Nephron (organoid): ENCODE measurements around the gene LPIN2.
A peak's percentile ranks its signal among the peaks of the same experiment; 100 is the strongest.

Experiments
- H3K27ac Mint-ChIP-seq, 3 experiments: 2 replicates each; pipeline ENCODE4 v1.8.0; 2020; ENCODE audit warnings: mixed read lengths in 3 of 3, mild to moderate bottlenecking in 2 of 3, moderate library complexity in 1 of 3
- H3K27me3 Mint-ChIP-seq: 2 replicates; pipeline ENCODE4 v1.8.0; 2021; ENCODE audit warnings: low read depth, mild to moderate bottlenecking, moderate library complexity, mixed read lengths
- H3K36me3 Mint-ChIP-seq: 2 replicates; pipeline ENCODE4 v1.8.0; 2020; ENCODE audit warnings: low read depth, mixed read lengths
- H3K4me1 Mint-ChIP-seq: 2 replicates; pipeline ENCODE4 v1.8.0; 2020; ENCODE audit warnings: mixed read lengths
- H3K4me3 Mint-ChIP-seq, 3 experiments: 2 replicates each; pipeline ENCODE4 v1.8.0; 2020; ENCODE audit warnings: mild to moderate bottlenecking in 3 of 3, mixed read lengths in 3 of 3, moderate library complexity in 2 of 3
- H3K9me3 Mint-ChIP-seq: 2 replicates; pipeline ENCODE4 v1.8.0; 2020; ENCODE audit warnings: mixed read lengths
- TF ChIP-seq, protein P1 (sequence below), 3 experiments: fragments of 200-600 bp; sonication (generic); IDR thresholded peaks; one replicate each; pipeline ENCODE4 v1.5.0; 2021; ENCODE audit warnings: antibody characterized with exemption in 3 of 3; ENCODE audit not compliant: unreplicated experiment in 3 of 3

The LPIN2 gene

DNA sequence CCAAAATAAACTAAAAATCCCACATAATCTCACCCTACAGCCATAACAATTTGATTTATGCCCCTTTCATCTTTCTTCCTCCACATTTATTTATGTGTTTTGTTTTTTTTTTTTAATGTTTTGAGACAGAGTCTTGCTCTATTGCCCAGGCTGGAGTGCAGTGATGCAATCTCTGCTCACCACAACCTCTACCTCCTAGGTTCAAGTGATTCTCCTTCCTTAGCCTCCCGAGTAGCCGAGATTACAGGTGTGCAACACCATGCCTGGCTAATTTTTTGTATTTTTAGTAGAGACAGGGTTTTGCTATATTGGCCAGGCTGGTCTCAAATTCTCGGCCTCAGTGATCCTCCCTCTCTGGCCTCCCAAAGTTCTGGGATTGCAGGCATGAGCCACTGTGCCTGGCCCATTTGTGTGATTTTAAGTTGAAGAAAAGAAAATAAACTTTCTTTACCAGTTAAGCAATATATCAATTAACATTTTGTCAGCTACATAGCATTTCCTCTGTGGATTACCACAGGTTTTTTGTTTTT, 35.9 kb upstream of the LPIN2 start:
- Mint-ChIP-seq H3K36me3 (no peaks in the 10 kb centered on the region), H3K4me1 (peaks cover 15% of the 10 kb centered on the region), H3K27ac (no peak overlapping the region), H3K27me3 (no peaks in the 10 kb centered on the region), H3K4me3 (no peak overlapping the region), H3K9me3 (peaks cover 7% of the 10 kb centered on the region)
- TF ChIP-seq, protein P1, sequence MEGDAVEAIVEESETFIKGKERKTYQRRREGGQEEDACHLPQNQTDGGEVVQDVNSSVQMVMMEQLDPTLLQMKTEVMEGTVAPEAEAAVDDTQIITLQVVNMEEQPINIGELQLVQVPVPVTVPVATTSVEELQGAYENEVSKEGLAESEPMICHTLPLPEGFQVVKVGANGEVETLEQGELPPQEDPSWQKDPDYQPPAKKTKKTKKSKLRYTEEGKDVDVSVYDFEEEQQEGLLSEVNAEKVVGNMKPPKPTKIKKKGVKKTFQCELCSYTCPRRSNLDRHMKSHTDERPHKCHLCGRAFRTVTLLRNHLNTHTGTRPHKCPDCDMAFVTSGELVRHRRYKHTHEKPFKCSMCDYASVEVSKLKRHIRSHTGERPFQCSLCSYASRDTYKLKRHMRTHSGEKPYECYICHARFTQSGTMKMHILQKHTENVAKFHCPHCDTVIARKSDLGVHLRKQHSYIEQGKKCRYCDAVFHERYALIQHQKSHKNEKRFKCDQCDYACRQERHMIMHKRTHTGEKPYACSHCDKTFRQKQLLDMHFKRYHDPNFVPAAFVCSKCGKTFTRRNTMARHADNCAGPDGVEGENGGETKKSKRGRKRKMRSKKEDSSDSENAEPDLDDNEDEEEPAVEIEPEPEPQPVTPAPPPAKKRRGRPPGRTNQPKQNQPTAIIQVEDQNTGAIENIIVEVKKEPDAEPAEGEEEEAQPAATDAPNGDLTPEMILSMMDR (IDR thresholded peaks at IDR 0.05; ENCODE audit: unreplicated experiment in 3 of 3), result no peak

DNA sequence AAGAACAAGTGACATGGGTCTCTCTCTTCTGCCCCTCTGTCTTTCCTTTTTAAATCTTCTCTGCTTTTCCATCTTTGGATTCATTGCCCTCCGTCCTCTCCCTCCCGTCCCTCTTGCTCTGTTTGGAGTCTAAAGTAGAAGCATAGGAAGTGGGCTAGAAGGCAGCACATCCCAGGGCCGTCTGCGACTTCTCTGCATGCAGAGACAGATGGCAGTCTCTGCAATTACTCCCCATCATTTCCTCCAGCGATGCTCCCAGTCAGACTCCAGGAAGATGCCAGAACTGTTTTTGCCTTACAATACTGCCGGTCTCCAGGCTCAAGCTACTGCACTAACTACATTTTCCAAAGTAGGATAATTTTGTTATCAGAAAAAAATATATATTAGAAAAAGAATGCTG, 35.2 kb upstream of the LPIN2 start:
- peak overlapping the region in 1 of 3 experiments; percentile 33 for H3K27ac Mint-ChIP-seq
- TF ChIP-seq, protein P1 (IDR thresholded peaks at IDR 0.05; ENCODE audit: unreplicated experiment in 3 of 3), result no peak
- H3K27me3 Mint-ChIP-seq, result no peaks in the 10 kb centered on the region
- H3K4me3 Mint-ChIP-seq, result no peak overlapping the region
- H3K36me3 Mint-ChIP-seq, result no peaks in the 10 kb centered on the region
- H3K4me1 Mint-ChIP-seq, result peaks cover 15% of the 10 kb centered on the region
- peaks cover 2% of the 10 kb centered on the region for H3K9me3 Mint-ChIP-seq

DNA sequence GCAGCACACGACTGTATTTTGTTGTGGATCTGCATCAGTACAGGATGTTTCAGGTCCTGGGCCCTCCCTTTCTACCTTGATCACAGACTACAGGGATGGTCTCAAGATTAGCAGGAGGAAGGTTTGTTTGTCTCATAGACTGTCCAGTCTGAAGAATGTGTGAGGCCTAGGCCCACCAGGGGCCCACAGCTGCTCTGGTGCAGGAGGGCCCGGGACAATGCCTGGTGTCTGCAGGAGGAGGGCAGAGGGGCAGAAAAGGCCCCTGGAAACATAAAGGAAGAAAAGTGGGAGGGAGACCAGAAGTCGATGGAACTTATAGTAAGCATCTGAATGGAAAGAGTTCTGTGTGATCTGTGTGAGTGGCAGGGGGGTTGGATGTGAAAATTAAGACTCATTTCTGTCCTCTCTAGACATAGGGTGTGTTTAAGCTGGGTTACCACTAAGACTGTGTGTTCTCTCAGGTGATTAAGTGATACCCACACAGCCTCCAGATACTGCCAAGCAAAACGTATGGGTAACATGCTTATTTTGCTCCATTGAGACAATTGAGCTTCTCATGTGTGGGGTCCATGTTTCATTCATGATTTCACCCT, 33.4 kb upstream of the LPIN2 start:
- TF ChIP-seq, protein P1 (IDR thresholded peaks at IDR 0.05; ENCODE audit: unreplicated experiment in 3 of 3), result no peak
- Mint-ChIP-seq H3K27me3 (no peaks in the 10 kb centered on the region), H3K36me3 (no peaks in the 10 kb centered on the region), H3K27ac (no peak overlapping the region), H3K4me1 (peaks cover 27% of the 10 kb centered on the region), H3K4me3 (no peak overlapping the region), H3K9me3 (no peaks in the 10 kb centered on the region)

DNA sequence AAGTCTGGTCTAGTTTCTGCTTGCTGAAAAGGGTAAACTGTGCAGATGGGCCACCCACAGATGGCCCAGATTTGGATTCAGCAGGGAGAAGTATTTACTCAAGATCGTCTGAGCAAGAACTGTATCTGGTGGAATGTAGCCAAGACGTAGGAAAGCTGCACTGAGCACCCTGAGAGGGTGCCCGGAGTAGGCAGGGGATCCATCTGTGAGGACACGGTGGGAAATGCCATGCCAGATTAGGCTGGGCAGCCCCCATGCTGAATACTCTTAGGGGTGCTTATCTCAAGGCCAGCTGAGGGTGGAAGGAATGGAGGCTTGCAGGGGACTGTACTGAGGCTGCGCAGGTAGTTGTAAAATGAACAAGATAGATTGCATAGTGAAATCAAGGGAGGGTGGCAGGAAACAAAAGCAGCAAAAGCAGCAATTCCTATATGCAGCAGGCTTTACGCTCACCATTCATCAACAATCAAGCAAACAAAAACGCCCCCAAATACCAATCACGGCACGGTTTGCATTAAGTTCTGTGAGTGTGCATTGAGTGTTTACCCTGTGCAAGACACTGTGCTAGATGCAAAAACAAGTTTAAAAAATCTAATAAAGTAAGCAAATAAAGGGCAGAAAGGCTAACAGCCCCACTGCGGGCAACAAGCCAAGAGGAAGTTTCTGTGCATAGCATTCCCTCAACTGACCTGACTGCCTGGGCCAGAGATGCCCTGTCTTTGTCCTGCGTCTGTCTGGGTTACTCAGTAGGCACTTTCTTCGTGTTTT, 32.2 kb upstream of the LPIN2 start:
- Mint-ChIP-seq H3K4me1 (peaks cover 28% of the 10 kb centered on the region), H3K27ac (peak overlapping the region; percentile 16 to 77 (median 42)), H3K36me3 (no peaks in the 10 kb centered on the region), H3K9me3 (no peaks in the 10 kb centered on the region), H3K27me3 (no peaks in the 10 kb centered on the region), H3K4me3 (no peak overlapping the region)
- TF ChIP-seq, protein P1 (IDR thresholded peaks at IDR 0.05; ENCODE audit: unreplicated experiment in 3 of 3), result no peak

DNA sequence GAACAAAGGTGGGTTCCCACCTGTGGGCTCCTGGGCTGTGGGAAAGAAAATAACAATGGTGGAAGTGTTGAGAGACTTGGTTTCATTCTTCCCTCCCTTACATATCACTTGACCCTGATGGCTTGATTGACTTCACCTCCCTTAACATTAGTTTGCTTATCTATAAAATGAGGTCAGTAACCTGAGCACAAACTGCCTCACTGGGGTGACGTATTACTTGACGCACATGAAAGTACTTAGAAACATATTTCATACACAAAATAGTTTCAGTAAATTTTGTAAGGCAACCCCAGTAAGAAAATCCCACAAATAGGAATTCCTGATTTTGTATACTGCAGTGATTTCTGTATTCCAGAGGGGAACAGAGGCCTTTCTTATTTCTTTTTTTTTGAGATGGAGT, 29.4 kb upstream of the LPIN2 start:
- Mint-ChIP-seq H3K4me3 (no peak overlapping the region), H3K36me3 (no peaks in the 10 kb centered on the region), H3K9me3 (no peaks in the 10 kb centered on the region), H3K27ac (peak overlapping the region; percentile 41 to 96 (median 61)), H3K4me1 (peaks cover 31% of the 10 kb centered on the region), H3K27me3 (no peaks in the 10 kb centered on the region)
- TF ChIP-seq, protein P1 (IDR thresholded peaks at IDR 0.05; ENCODE audit: unreplicated experiment in 3 of 3), result no peak
